Spleen (tissue), 7 donors: ENCODE data around the gene TMEM131.

Experiments
- POLR2A ChIP-seq, 3 donors: fragments of 450-650 bp; IDR thresholded peaks; one replicate each; pipeline ENCODE4 v1.5.1; 2017; ENCODE audit warnings: antibody characterized with exemption in 3 of 3, mild to moderate bottlenecking in 1 of 3
- TF ChIP-seq, protein P1 (sequence below), 11 experiments: fragments of 200-600 bp in 7 of 11; fragments of 450-650 bp in 4 of 11; sonication (generic) in 4 of 11; IDR thresholded peaks in 8 of 11; conservative IDR thresholded peaks in 3 of 11; 1 replicate in 7 of 11; 2 replicates in 4 of 11; pipeline versions ENCODE4 v1.4.0 to v1.8.0; 2016 to 2021; ENCODE audit warnings: antibody characterized with exemption in 11 of 11, inconsistent platforms in 4 of 11, mild to moderate bottlenecking in 1 of 11
- donor health status: DM: no; HTN: no; CAD: no; lungs with moderate emphysema.
- donor health status: DM: no; HTN: no; CAD: no.
- donor health status: DM: no; HTN: no; CAD: no.

DNA sequence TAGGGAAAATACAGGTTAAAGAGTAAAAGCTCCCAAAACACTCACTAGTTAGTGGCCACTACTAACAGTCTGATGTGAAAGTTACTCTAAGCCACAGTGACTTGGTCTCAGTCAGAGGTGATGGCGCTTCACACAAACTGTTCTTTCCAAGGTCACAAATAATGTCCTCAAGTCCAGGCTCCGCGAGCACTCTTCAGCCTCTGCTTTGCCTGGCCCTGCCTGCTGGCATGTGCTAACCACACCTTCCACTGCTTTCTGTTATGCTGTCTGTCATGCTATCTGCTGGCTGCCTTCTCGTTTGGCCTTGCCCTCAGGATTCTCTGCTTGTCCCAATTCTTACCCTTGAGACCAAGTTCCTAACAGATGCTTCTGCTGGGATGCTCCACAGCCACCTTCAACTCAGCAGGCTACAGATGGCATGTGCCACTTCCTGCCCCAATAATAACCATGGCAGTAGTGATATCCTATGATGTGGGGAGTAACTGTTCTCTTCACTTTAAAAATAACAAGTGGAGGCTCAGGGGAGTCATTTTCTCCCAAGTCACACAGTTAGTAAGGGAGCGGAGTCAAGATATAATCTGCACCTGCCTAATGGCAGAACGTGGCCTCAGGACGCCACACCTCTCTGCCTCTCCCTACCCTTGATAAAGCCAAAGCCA is 206.6 kb downstream of the TMEM131 start:
- TF ChIP-seq, protein P1, sequence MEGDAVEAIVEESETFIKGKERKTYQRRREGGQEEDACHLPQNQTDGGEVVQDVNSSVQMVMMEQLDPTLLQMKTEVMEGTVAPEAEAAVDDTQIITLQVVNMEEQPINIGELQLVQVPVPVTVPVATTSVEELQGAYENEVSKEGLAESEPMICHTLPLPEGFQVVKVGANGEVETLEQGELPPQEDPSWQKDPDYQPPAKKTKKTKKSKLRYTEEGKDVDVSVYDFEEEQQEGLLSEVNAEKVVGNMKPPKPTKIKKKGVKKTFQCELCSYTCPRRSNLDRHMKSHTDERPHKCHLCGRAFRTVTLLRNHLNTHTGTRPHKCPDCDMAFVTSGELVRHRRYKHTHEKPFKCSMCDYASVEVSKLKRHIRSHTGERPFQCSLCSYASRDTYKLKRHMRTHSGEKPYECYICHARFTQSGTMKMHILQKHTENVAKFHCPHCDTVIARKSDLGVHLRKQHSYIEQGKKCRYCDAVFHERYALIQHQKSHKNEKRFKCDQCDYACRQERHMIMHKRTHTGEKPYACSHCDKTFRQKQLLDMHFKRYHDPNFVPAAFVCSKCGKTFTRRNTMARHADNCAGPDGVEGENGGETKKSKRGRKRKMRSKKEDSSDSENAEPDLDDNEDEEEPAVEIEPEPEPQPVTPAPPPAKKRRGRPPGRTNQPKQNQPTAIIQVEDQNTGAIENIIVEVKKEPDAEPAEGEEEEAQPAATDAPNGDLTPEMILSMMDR (IDR thresholded peaks at IDR 0.05 in 8 of 11, conservative IDR thresholded peaks at IDR 0.05 in 3 of 11), result no peak
- TF ChIP-seq POLR2A (IDR thresholded peaks at IDR 0.05), result no peak
